Adrenal gland (tissue), 19 donors: ENCODE measurements around the gene CNOT10. TPM values are rescaled to one million over a fixed set of nuclear protein-coding genes. Genes with fewer than 3 reads are reported as not detected.

Source experiments
- DNase-seq, 7 donors: peaks; one replicate each; pipeline ENCODE4 v3.0.0-alpha.2; 2019 to 2020
- H3K27ac ChIP-seq, 5 donors: fragments of 200-600 bp; sonication (generic) in 4 of 5; 1 replicate in 3 of 5; 2 replicates in 2 of 5; pipeline versions ENCODE4 v1.5.1 to v1.8.0; 2016 to 2020; ENCODE audit warnings: mild to moderate bottlenecking in 1 of 5
- H3K27me3 ChIP-seq: fragments of 200-600 bp; 2 replicates; pipeline ENCODE4 v1.8.0; 2021
- H3K36me3 ChIP-seq, 2 donors: fragments of 200-600 bp; replicated peaks in 1 of 2; 1 replicate in 1 of 2; 2 replicates in 1 of 2; pipeline versions ENCODE4 v1.5.1 to v1.8.0; 2018 to 2022
- H3K4me1 ChIP-seq, 2 donors: fragments of 200-600 bp; replicated peaks in 1 of 2; 1 replicate in 1 of 2; 2 replicates in 1 of 2; pipeline versions ENCODE4 v1.5.1 to v1.8.0; 2018 to 2021
- H3K4me3 ChIP-seq, 4 donors: fragments of 200-600 bp; sonication (generic) in 3 of 4; one replicate each; pipeline ENCODE4 v1.5.1; 2016 to 2018
- H3K9me3 ChIP-seq, 3 donors: fragments of 200-600 bp; sonication (generic) in 1 of 3; replicated peaks in 1 of 3; 1 replicate in 2 of 3; 2 replicates in 1 of 3; pipeline versions ENCODE4 v1.5.1 to v1.8.0; 2016 to 2021
- CTCF ChIP-seq, 6 experiments: fragments of 450-650 bp in 4 of 6; fragments of 200-600 bp in 2 of 6; sonication (generic) in 1 of 6; IDR thresholded peaks; 1 replicate in 5 of 6; 2 replicates in 1 of 6; pipeline versions ENCODE4 v1.5.1 to v1.8.0; 2016 to 2021; ENCODE audit warnings: antibody characterized with exemption in 6 of 6, mild to moderate bottlenecking in 2 of 6, moderate library complexity in 1 of 6
- POLR2A ChIP-seq, 2 donors: fragments of 450-650 bp; IDR thresholded peaks; one replicate each; pipeline ENCODE4 v1.6.1; 2017; ENCODE audit warnings: antibody characterized with exemption in 2 of 2, mild to moderate bottlenecking in 2 of 2, moderate library complexity in 1 of 2
- WGBS, 4 donors: extraction: QIAGEN DNeasy Blood & Tissue Kit in 2 of 4; methylation state at CpG; one replicate each; pipeline versions ENCODE4 v1.1.5 to v1.1.7; 2013 to 2017; 5-methylcytosine and 5-hydroxymethylcytosine counted together
- intact Hi-C, 2 donors: fragments of 100-400 bp; cut with DNase I; formaldehyde crosslinking; loops; one replicate each; pipeline versions ENCODE4 v1.14.1 to v1.15.0; 2022 to 2023
- long read RNA-seq, 10 donors: library from polyadenylated mRNA in 3 of 10; unstranded in 2 of 10; stranded (forward) in 1 of 10; transcript quantifications; one replicate each; pipeline ENCODE4 v2.0.0 and lab custom pipeline, GENCODE V29; 2021 to 2026
- polyA plus RNA-seq, 3 donors: library from polyadenylated mRNA; stranded (reverse); fragments of 200-250 nt in 2 of 3; fragments of 350-450 nt in 1 of 3; fragmentation: Illumina TruSeq in 1 of 3; extraction: RNeasy Lipid Tissue Mini Kit (QIAGEN cat#74804) in 1 of 3; gene quantifications; one replicate each; pipeline ENCODE4 v1.2.3, GENCODE V29; 2013 to 2014
- total RNA-seq, 9 donors: library from RNA; depleted of rRNA in 4 of 9; stranded (reverse); fragments of >200 nt in 4 of 9; fragments of 120-200 nt in 1 of 9; fragmentation: NEBNext Ultra II Directional in 1 of 9; extraction: Animal tissue kit (Norgen Biotek cat#: 25700) in 1 of 9; gene quantifications; one replicate each; pipeline versions ENCODE4 v1.1.0 to v1.2.4, GENCODE V29; 2013 to 2023
- donor health status: healthy with polysubstance abuse.
- donor health status: Bipolar disorder and iron deficiency.
- donor health status: DM: yes; HTN: yes; CAD: no.
- donor health status: DM: no; HTN: no; CAD: no.
- donor health status: DM: no; HTN: no; CAD: no.
- donor health status: DM: yes; HTN: yes; CAD: no.

The CNOT10 gene
- total RNA-seq: 10 to 100 TPM; 15.3 to 32.1 (median 24.6) TPM
- polyA plus RNA-seq: 10 to 100 TPM; 20.4 to 28.6 (median 27.8) TPM
- long read RNA-seq, donor 1, partial matches to known transcripts: 0 of 4 reads
- long read RNA-seq, donor 1, other reads (novel, unspliced or antisense): 0 of 4 reads
- long read RNA-seq, donor 2, partial matches to known transcripts: 0 of 2 reads
- long read RNA-seq, donor 2, other reads (novel, unspliced or antisense): 0 of 2 reads
- long read RNA-seq, donor 3: 0 reads
- long read RNA-seq, donor 4, transcript CNOT10-201 (19 exons, 2,815 nt): major isoform, 8 of 10 reads
- long read RNA-seq, donor 4, partial matches to known transcripts: 2 of 10 reads
- long read RNA-seq, donor 4, other reads (novel, unspliced or antisense): 0 of 10 reads
- long read RNA-seq, donor 5, transcript CNOT10-201 (19 exons, 2,815 nt): major isoform, 7 of 16 reads
- long read RNA-seq, donor 5, partial matches to known transcripts: 2 of 16 reads
- long read RNA-seq, donor 5, other reads (novel, unspliced or antisense): 5 of 16 reads
- long read RNA-seq, donor 6, partial matches to known transcripts: 2 of 6 reads
- long read RNA-seq, donor 6, other reads (novel, unspliced or antisense): 0 of 6 reads
- long read RNA-seq, donor 7, partial matches to known transcripts: 0 of 1 reads
- long read RNA-seq, donor 7, other reads (novel, unspliced or antisense): 0 of 1 reads
- long read RNA-seq, donor 8, partial matches to known transcripts: 0 of 4 reads
- long read RNA-seq, donor 8, other reads (novel, unspliced or antisense): 0 of 4 reads
- long read RNA-seq, donor 9, partial matches to known transcripts: 0 of 3 reads
- long read RNA-seq, donor 9, other reads (novel, unspliced or antisense): 0 of 3 reads
- long read RNA-seq, donor 10, partial matches to known transcripts: 0 of 3 reads
- long read RNA-seq, donor 10, other reads (novel, unspliced or antisense): 0 of 3 reads

- Histone ChIP-seq H3K4me1 (peaks cover 7 to 30% of the 10 kb centered on the region in 2 donors), H3K36me3 (no peaks in the 10 kb centered on the region), H3K27me3 (no peaks in the 10 kb centered on the region), H3K9me3 (no peaks in the 10 kb centered on the region), H3K4me3 (peak within 1 kb of the TSS; percentile 5 to 92 (median 74)), H3K27ac (peak within 1 kb of the TSS; percentile 3 to 90 (median 75))
- intact Hi-C loops: no loop called here
- DNase-seq: peak; percentile 93 to 97 (median 94)
- peak in 4 of 6 experiments; percentile 5 to 28 (median 22) for TF ChIP-seq CTCF (IDR thresholded peaks at IDR 0.05)
- TF ChIP-seq POLR2A (IDR thresholded peaks at IDR 0.05): no peak
- WGBS, 4 donors: 0 to 2% (median 1%) methylated on average over 11 to 60 of the region's 60 CpGs
Measured at GRCh38 chr3:32684800-32685542, at the start of gene CNOT10. CNOT10 (plus strand) TSS chr3:32685188; CDS start chr3:32685461, 273 bp downstream.

- no peaks in the 10 kb centered on the region for H3K9me3 ChIP-seq
- H3K27ac ChIP-seq: no peak overlapping the region
- DNase-seq: no peak
- no peak overlapping the region for H3K4me3 ChIP-seq
- whole genome bisulfite sequencing, 4 donors: 68 to 79% (median 73%) methylated on average over 3 of the region's 3 CpGs
- intact Hi-C loops: no loop called here
- no peaks in the 10 kb centered on the region for H3K27me3 ChIP-seq
- TF ChIP-seq CTCF (IDR thresholded peaks at IDR 0.05): no peak
- H3K36me3 ChIP-seq: no peaks in the 10 kb centered on the region
- H3K4me1 ChIP-seq: no peaks in the 10 kb centered on the region
Measured at GRCh38 chr3:32640939-32641338, 44.0 kb upstream of the CNOT10 start.

GRCh38 chr3:32641356-32641755 is 43.6 kb upstream of the CNOT10 start:
- WGBS, 4 donors: 61 to 83% (median 81%) methylated on average over 4 of the region's 4 CpGs

More at GRCh38 chr3:32641356-32641755, 43.6 kb upstream of the CNOT10 start:
- Histone ChIP-seq H3K27ac (no peak overlapping the region), H3K9me3 (no peaks in the 10 kb centered on the region), H3K36me3 (no peaks in the 10 kb centered on the region), H3K4me3 (no peak overlapping the region), H3K4me1 (no peaks in the 10 kb centered on the region), H3K27me3 (no peaks in the 10 kb centered on the region)
- intact Hi-C loops: no loop called here
- TF ChIP-seq POLR2A (IDR thresholded peaks at IDR 0.05) (no peak), CTCF (IDR thresholded peaks at IDR 0.05) (no peak)
- DNase-seq: no peak
